Rectal smooth muscle tissue (tissue), 1 donor: ENCODE measurements around the gene GPS2.

Source experiments
- H3K27ac ChIP-seq: one replicate; pipeline ENCODE4 v1.7.0; 2013; ENCODE audit warnings: low read depth, low read length, inconsistent platforms
- H3K27me3 ChIP-seq: one replicate; pipeline ENCODE4 v1.7.0; 2013; ENCODE audit warnings: low read length; ENCODE audit not compliant: control insufficient read depth, insufficient read depth
- H3K36me3 ChIP-seq: one replicate; pipeline ENCODE4 v1.7.0; 2013; ENCODE audit warnings: low read length; ENCODE audit not compliant: control insufficient read depth, insufficient read depth
- H3K4me1 ChIP-seq: one replicate; pipeline ENCODE4 v1.7.0; 2013; ENCODE audit warnings: low read length; ENCODE audit not compliant: control insufficient read depth, insufficient read depth
- H3K4me3 ChIP-seq: one replicate; pipeline ENCODE4 v1.7.0; 2013; ENCODE audit warnings: low read length
- H3K9ac ChIP-seq: one replicate; pipeline ENCODE4 v1.7.0; 2013; ENCODE audit warnings: low read length

The GPS2 gene

GRCh38 chr17:7324438-7324779 is 9.2 kb upstream of the GPS2 start:
- H3K36me3 ChIP-seq: peaks cover 40% of the 10 kb centered on the region
- H3K4me3 ChIP-seq: no peak overlapping the region
- no peak overlapping the region for H3K9ac ChIP-seq
- no peaks in the 10 kb centered on the region for H3K27me3 ChIP-seq
- no peak overlapping the region for H3K27ac ChIP-seq
- peaks cover 4% of the 10 kb centered on the region for H3K4me1 ChIP-seq

- Histone ChIP-seq H3K4me3 (no peak overlapping the region), H3K36me3 (peaks cover 42% of the 10 kb centered on the region)
Measured at GRCh38 chr17:7323731-7324437, 8.7 kb upstream of the GPS2 start.

GRCh38 chr17:7322520-7323194 is 7.5 kb upstream of the GPS2 start:
- H3K4me1 ChIP-seq: no peaks in the 10 kb centered on the region
- H3K4me3 ChIP-seq: no peak overlapping the region
- no peaks in the 10 kb centered on the region for H3K27me3 ChIP-seq
- no peak overlapping the region for H3K9ac ChIP-seq
- peaks cover 46% of the 10 kb centered on the region for H3K36me3 ChIP-seq
- H3K27ac ChIP-seq: no peak overlapping the region

More at GRCh38 chr17:7323731-7324437, 8.7 kb upstream of the GPS2 start:
- Histone ChIP-seq H3K27me3 (no peaks in the 10 kb centered on the region), H3K9ac (no peak overlapping the region), H3K27ac (no peak overlapping the region), H3K4me1 (peaks cover 4% of the 10 kb centered on the region)

- Histone ChIP-seq H3K9ac (no peak overlapping the region), H3K36me3 (peaks cover 51% of the 10 kb centered on the region), H3K4me3 (no peak overlapping the region), H3K4me1 (no peaks in the 10 kb centered on the region), H3K27ac (no peak overlapping the region), H3K27me3 (no peaks in the 10 kb centered on the region)
Measured at GRCh38 chr17:7321466-7321865, 6.3 kb upstream of the GPS2 start.

GRCh38 chr17:7318121-7318860 is 3.1 kb upstream of the GPS2 start:
- Histone ChIP-seq H3K4me3 (no peak overlapping the region), H3K4me1 (peaks cover 13% of the 10 kb centered on the region), H3K27me3 (no peaks in the 10 kb centered on the region), H3K36me3 (peaks cover 40% of the 10 kb centered on the region), H3K9ac (no peak overlapping the region), H3K27ac (no peak overlapping the region)

- Histone ChIP-seq H3K27me3 (no peaks in the 10 kb centered on the region), H3K4me1 (peaks cover 13% of the 10 kb centered on the region), H3K4me3 (no peak overlapping the region), H3K36me3 (peaks cover 40% of the 10 kb centered on the region), H3K27ac (no peak overlapping the region), H3K9ac (no peak overlapping the region)
Measured at GRCh38 chr17:7317161-7317803, 2.1 kb upstream of the GPS2 start.

GRCh38 chr17:7315570-7316235 is 543 bp upstream of the GPS2 start:
- H3K27me3 ChIP-seq: no peaks in the 10 kb centered on the region
- peak overlapping the region; percentile 92 for H3K27ac ChIP-seq
- H3K4me3 ChIP-seq: peak overlapping the region; percentile 92
- H3K4me1 ChIP-seq: peaks cover 13% of the 10 kb centered on the region
- peak overlapping the region; percentile 8 for H3K9ac ChIP-seq
- H3K36me3 ChIP-seq: peaks cover 34% of the 10 kb centered on the region

- peaks cover 19% of the 10 kb centered on the region for H3K4me1 ChIP-seq
- H3K27ac ChIP-seq: peak overlapping the region; percentile 92
- peaks cover 43% of the 10 kb centered on the region for H3K36me3 ChIP-seq
- no peaks in the 10 kb centered on the region for H3K27me3 ChIP-seq
- peak overlapping the region; percentile 92 for H3K4me3 ChIP-seq
- H3K9ac ChIP-seq: peak overlapping the region; percentile 92
Measured at GRCh38 chr17:7313890-7314718, 1.1 kb downstream of the GPS2 start.

GRCh38 chr17:7313088-7313889 is 1.9 kb downstream of the GPS2 start:
- peaks cover 38% of the 10 kb centered on the region for H3K36me3 ChIP-seq
- no peaks in the 10 kb centered on the region for H3K27me3 ChIP-seq
- H3K4me1 ChIP-seq: peaks cover 24% of the 10 kb centered on the region
- no peak overlapping the region for H3K4me3 ChIP-seq
- no peak overlapping the region for H3K9ac ChIP-seq
- no peak overlapping the region for H3K27ac ChIP-seq

- Histone ChIP-seq H3K36me3 (peaks cover 36% of the 10 kb centered on the region), H3K27ac (no peak overlapping the region), H3K9ac (no peak overlapping the region), H3K4me1 (peaks cover 24% of the 10 kb centered on the region), H3K27me3 (no peaks in the 10 kb centered on the region), H3K4me3 (no peak overlapping the region)
Measured at GRCh38 chr17:7312432-7313087, 2.6 kb downstream of the GPS2 start.
